Measurements from ENCODE around the gene CCDC71L.

Gene CCDC71L

DNA sequence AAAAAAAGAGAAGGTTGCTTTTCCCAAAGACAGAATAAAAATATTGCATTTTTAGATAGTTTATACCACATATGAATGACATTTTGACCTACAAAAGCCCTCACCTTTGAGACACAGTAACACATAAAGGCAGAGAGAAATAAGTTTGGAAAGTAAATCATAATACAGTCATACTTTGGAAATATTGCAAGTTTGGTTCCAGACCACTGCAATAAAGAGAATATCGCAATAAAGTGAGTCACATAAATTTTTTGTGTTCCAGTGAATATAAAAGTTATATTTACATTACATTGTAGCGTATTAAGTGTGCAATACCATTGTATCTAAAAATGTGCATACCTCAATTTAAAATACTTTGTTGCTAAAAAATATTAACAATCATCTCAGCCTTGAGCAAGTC is 40.3 kb downstream of the CCDC71L start:
- TF ChIP-seq, protein P1, sequence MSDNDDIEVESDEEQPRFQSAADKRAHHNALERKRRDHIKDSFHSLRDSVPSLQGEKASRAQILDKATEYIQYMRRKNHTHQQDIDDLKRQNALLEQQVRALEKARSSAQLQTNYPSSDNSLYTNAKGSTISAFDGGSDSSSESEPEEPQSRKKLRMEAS (IDR thresholded peaks at IDR 0.05): no peak
- no peak for TF ChIP-seq EP300 (IDR thresholded peaks at IDR 0.05; ENCODE audit: borderline replicate concordance)
- TF ChIP-seq, protein P2, sequence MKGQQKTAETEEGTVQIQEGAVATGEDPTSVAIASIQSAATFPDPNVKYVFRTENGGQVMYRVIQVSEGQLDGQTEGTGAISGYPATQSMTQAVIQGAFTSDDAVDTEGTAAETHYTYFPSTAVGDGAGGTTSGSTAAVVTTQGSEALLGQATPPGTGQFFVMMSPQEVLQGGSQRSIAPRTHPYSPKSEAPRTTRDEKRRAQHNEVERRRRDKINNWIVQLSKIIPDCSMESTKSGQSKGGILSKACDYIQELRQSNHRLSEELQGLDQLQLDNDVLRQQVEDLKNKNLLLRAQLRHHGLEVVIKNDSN (IDR thresholded peaks at IDR 0.05): no peak
- no peak for TF ChIP-seq NFIC (IDR thresholded peaks at IDR 0.05)
- TF ChIP-seq CEBPB (IDR thresholded peaks at IDR 0.05): no peak
- no peak for TF ChIP-seq FOXM1 (IDR thresholded peaks at IDR 0.05; ENCODE audit: borderline replicate concordance, low read depth)
- TF ChIP-seq RAD21 (IDR thresholded peaks at IDR 0.05; ENCODE audit: low read depth): no peak
- no peak for TF ChIP-seq ZBTB7A (IDR thresholded peaks at IDR 0.05; ENCODE audit: low read depth)
- no peak for TF ChIP-seq YY1 (IDR thresholded peaks at IDR 0.05; ENCODE audit: low read depth)
- no peak for TF ChIP-seq EGR1 (IDR thresholded peaks at IDR 0.05)
- TF ChIP-seq TCF12 (IDR thresholded peaks at IDR 0.05; ENCODE audit: low read depth): no peak
- TF ChIP-seq, protein P3, sequence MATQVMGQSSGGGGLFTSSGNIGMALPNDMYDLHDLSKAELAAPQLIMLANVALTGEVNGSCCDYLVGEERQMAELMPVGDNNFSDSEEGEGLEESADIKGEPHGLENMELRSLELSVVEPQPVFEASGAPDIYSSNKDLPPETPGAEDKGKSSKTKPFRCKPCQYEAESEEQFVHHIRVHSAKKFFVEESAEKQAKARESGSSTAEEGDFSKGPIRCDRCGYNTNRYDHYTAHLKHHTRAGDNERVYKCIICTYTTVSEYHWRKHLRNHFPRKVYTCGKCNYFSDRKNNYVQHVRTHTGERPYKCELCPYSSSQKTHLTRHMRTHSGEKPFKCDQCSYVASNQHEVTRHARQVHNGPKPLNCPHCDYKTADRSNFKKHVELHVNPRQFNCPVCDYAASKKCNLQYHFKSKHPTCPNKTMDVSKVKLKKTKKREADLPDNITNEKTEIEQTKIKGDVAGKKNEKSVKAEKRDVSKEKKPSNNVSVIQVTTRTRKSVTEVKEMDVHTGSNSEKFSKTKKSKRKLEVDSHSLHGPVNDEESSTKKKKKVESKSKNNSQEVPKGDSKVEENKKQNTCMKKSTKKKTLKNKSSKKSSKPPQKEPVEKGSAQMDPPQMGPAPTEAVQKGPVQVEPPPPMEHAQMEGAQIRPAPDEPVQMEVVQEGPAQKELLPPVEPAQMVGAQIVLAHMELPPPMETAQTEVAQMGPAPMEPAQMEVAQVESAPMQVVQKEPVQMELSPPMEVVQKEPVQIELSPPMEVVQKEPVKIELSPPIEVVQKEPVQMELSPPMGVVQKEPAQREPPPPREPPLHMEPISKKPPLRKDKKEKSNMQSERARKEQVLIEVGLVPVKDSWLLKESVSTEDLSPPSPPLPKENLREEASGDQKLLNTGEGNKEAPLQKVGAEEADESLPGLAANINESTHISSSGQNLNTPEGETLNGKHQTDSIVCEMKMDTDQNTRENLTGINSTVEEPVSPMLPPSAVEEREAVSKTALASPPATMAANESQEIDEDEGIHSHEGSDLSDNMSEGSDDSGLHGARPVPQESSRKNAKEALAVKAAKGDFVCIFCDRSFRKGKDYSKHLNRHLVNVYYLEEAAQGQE (IDR thresholded peaks at IDR 0.05; ENCODE audit: low read depth): no peak
- TF ChIP-seq CREB1 (IDR thresholded peaks at IDR 0.05; ENCODE audit: low read depth): no peak

DNA sequence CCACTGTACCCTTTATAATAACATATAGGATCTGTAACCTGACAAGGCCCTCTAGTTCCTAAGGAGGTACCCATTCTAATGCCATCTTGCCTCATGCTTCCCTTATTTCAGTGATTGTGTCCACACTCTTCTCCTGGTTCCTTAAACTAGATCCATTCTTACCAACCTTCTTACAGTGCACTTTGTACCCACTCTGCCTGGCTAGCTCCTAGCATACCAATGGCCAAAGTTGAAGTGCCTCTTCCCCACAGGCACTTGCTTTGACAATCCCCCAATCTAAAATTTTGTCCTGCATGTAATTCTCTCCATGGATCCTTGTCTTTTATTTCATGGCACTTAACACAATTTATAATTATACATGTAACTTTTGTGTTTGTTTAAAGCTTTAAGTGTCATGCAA is 40.9 kb downstream of the CCDC71L start:
- no peak for TF ChIP-seq CREB1 (IDR thresholded peaks at IDR 0.05; ENCODE audit: low read depth)
- TF ChIP-seq RAD21 (IDR thresholded peaks at IDR 0.05; ENCODE audit: low read depth): no peak
- TF ChIP-seq, protein P2 (IDR thresholded peaks at IDR 0.05): no peak
- no peak for TF ChIP-seq TEAD4 (IDR thresholded peaks at IDR 0.05)

DNA sequence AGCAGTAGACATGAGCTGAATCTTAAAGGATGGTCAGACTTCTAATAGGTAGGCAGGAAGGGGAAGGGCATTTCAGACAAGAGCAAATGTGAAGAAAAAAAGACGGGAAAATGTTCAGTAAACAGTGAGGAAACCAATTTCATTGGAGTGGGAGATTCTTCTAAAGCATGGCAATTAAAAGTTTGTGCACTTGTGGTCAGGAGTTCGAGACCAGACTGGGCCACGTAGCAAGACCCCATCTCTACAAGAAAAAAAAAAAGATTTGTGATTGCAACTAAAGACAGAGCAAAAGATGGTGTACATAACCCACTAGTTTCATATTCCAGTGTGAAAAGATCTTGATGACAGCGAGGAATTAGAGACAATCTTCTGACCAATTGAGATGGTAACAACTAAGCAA is 41.7 kb downstream of the CCDC71L start:
- no peak for TF ChIP-seq FOXM1 (IDR thresholded peaks at IDR 0.05; ENCODE audit: borderline replicate concordance, low read depth)

DNA sequence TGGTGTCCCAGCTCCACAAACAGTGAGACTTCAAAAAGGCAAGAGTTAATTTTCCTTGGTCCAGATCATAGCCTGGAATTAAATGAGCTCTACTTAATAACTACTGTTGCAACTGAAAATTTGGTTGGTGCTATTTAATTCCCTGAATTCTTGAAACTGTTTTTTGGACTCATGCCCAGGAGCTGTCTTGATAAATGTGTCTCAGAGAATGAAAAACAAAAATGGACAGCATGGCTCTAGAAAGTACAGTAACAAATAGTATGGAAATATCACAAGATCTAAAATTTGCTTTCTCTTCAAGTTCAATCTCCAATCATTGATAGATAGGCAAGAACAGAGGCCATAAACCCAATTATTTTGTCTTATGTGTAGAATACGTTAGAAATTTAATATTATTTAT is 42.5 kb downstream of the CCDC71L start:
- no peak for TF ChIP-seq TCF12 (IDR thresholded peaks at IDR 0.05; ENCODE audit: low read depth)
- no peak for TF ChIP-seq ZBTB7A (IDR thresholded peaks at IDR 0.05; ENCODE audit: low read depth)
- TF ChIP-seq TEAD4 (IDR thresholded peaks at IDR 0.05): no peak
- TF ChIP-seq CEBPB (IDR thresholded peaks at IDR 0.05): no peak
- TF ChIP-seq NFIC (IDR thresholded peaks at IDR 0.05): peak; percentile 69
- TF ChIP-seq YY1 (IDR thresholded peaks at IDR 0.05; ENCODE audit: low read depth): no peak

DNA sequence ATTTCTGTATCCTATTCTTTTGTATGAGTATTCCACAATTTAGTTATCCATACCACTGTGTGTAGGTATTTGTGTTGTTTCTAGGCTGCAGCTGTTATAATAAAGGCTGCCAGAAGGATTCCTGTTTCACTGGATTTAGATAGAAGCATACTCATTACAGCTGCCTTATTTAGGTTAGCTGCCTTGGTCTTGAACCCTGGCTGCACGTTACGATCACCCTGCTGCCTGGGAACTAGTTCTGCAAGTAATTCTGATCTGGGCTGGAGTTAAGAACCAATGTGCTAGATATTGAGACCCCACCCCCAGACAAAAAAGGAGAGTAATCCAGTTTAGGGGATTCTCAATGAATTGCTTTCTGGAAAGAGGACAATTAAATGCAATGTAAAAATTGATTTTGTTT is 43.1 kb downstream of the CCDC71L start:
- TF ChIP-seq CEBPB (IDR thresholded peaks at IDR 0.05) (no peak), CREB1 (IDR thresholded peaks at IDR 0.05; ENCODE audit: low read depth) (no peak), EGR1 (IDR thresholded peaks at IDR 0.05) (no peak), ZBTB7A (IDR thresholded peaks at IDR 0.05; ENCODE audit: low read depth) (no peak), EP300 (IDR thresholded peaks at IDR 0.05; ENCODE audit: borderline replicate concordance) (no peak), NFIC (IDR thresholded peaks at IDR 0.05) (no peak), TCF12 (IDR thresholded peaks at IDR 0.05; ENCODE audit: low read depth) (no peak), TAF1 (IDR thresholded peaks at IDR 0.05; ENCODE audit: low read depth) (no peak), TEAD4 (IDR thresholded peaks at IDR 0.05) (no peak)
- TF ChIP-seq, protein P2 (IDR thresholded peaks at IDR 0.05): no peak
- TF ChIP-seq, protein P3 (IDR thresholded peaks at IDR 0.05; ENCODE audit: low read depth): no peak
- TF ChIP-seq, protein P1 (IDR thresholded peaks at IDR 0.05): no peak

DNA sequence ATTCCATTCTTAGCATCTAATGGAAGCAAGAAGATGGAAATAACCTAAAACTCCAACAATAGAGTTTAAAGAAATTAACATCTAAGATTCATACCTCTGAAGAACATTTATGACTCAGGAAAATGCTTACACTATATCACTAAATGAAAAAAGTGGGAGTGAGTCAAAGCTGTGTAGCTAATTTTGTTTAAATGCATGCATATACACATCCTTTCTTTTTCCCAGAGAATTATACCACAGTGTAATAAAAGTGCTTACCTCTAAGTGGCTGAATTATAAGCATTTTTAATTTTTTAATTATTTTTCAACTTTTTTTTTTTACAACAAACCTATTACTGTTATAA is 44.3 kb downstream of the CCDC71L start:
- TF ChIP-seq YY1 (IDR thresholded peaks at IDR 0.05; ENCODE audit: low read depth): no peak
- no peak for TF ChIP-seq TAF1 (IDR thresholded peaks at IDR 0.05; ENCODE audit: low read depth)
- TF ChIP-seq, protein P3 (IDR thresholded peaks at IDR 0.05; ENCODE audit: low read depth): no peak
- TF ChIP-seq RAD21 (IDR thresholded peaks at IDR 0.05; ENCODE audit: low read depth): no peak
- TF ChIP-seq NFIC (IDR thresholded peaks at IDR 0.05): no peak
- no peak for TF ChIP-seq TCF12 (IDR thresholded peaks at IDR 0.05; ENCODE audit: low read depth)
- no peak for TF ChIP-seq CEBPB (IDR thresholded peaks at IDR 0.05)
- TF ChIP-seq, protein P2 (IDR thresholded peaks at IDR 0.05): no peak
- TF ChIP-seq EGR1 (IDR thresholded peaks at IDR 0.05): no peak
- TF ChIP-seq ZBTB7A (IDR thresholded peaks at IDR 0.05; ENCODE audit: low read depth): no peak
- no peak for TF ChIP-seq EP300 (IDR thresholded peaks at IDR 0.05; ENCODE audit: borderline replicate concordance)
- TF ChIP-seq TEAD4 (IDR thresholded peaks at IDR 0.05): no peak
- no peak for TF ChIP-seq FOXM1 (IDR thresholded peaks at IDR 0.05; ENCODE audit: borderline replicate concordance, low read depth)
- TF ChIP-seq, protein P1 (IDR thresholded peaks at IDR 0.05): no peak
- TF ChIP-seq CREB1 (IDR thresholded peaks at IDR 0.05; ENCODE audit: low read depth): no peak
